Stimulated activated CD8-positive, alpha-beta memory T cell treated with anti-CD3 and anti-CD28 coated beads, Interleukin-12 subunit alpha, Interleukin-12 subunit beta, amount 100 ng/mL, for 4 hours (primary cell): ENCODE measurements around the gene ABCA1.
A peak's percentile ranks its signal among the peaks of the same experiment; 100 is the strongest.
"Not testable (repeated sequence)": the region's sequence is repeated elsewhere in the genome, so short reads cannot be mapped to it uniquely, and the experiment has no call there.

Source experiments
- DNase-seq: peaks from one replicate; pipeline ENCODE4 v3.0.0-alpha.2; 2020; ENCODE audit warnings: low read depth

Gene ABCA1, protein sequence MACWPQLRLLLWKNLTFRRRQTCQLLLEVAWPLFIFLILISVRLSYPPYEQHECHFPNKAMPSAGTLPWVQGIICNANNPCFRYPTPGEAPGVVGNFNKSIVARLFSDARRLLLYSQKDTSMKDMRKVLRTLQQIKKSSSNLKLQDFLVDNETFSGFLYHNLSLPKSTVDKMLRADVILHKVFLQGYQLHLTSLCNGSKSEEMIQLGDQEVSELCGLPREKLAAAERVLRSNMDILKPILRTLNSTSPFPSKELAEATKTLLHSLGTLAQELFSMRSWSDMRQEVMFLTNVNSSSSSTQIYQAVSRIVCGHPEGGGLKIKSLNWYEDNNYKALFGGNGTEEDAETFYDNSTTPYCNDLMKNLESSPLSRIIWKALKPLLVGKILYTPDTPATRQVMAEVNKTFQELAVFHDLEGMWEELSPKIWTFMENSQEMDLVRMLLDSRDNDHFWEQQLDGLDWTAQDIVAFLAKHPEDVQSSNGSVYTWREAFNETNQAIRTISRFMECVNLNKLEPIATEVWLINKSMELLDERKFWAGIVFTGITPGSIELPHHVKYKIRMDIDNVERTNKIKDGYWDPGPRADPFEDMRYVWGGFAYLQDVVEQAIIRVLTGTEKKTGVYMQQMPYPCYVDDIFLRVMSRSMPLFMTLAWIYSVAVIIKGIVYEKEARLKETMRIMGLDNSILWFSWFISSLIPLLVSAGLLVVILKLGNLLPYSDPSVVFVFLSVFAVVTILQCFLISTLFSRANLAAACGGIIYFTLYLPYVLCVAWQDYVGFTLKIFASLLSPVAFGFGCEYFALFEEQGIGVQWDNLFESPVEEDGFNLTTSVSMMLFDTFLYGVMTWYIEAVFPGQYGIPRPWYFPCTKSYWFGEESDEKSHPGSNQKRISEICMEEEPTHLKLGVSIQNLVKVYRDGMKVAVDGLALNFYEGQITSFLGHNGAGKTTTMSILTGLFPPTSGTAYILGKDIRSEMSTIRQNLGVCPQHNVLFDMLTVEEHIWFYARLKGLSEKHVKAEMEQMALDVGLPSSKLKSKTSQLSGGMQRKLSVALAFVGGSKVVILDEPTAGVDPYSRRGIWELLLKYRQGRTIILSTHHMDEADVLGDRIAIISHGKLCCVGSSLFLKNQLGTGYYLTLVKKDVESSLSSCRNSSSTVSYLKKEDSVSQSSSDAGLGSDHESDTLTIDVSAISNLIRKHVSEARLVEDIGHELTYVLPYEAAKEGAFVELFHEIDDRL (N-terminal part only)

GRCh38 chr9:104927912-104928740, at the start of gene ABCA1:
Gene ABCA1 (minus strand): TSS chr9:104928155. CDS start chr9:104903679, 24,476 bp downstream.
- peak; percentile 28 for DNase-seq

GRCh38 chr9:104977580-104977979, 49.6 kb upstream of the ABCA1 start:
- DNase-seq, result no peak

DNA sequence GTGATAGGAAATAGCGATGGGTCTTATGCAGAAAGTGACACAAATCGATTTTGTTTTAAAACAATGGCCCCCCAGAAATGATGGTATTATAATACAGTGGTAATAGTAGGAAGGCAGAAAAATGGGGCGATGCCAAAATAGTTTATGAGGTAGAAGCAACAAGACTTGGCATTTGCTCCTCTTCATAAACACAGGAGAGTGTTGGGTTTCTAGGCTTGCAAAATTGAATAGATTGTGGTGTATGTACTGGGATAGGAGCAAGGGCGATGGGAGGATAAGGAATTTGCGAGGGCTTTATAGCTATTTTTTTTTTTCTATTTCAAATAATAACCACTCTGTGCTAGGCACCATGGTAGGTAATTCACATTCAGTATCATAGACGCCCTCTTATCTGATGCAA, 49.2 kb upstream of the ABCA1 start:
- DNase-seq, result no peak

DNA sequence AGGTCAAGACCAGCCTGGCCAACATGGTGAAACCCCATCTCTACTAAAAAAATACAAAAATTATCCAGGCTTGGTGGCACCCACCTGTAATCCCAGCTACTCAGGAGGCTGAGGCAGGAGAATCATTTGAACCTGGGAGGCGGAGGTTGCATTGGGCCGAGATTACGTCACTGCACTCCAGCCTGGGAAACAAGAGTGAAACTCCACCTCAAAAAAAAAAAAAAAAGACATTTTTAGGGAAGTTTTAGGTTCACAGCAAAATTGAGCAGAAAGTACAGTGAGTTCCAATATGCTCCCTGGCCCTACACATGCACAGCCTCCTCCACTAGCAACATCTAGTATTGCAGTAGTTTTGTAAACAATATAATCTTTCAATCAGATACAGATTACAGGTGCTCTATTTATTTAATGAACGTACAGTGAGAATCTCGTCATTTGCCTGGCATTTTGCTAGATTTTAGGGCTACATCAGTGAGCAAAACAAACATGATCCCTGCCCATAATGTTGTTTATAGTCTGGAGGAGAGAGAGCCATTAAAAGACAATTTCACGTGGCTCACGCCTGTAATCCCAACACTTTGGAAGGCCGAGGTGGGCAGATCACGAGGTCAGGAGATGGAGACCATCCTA, 48.1 kb upstream of the ABCA1 start:
- not testable (repeated sequence) for DNase-seq

DNA sequence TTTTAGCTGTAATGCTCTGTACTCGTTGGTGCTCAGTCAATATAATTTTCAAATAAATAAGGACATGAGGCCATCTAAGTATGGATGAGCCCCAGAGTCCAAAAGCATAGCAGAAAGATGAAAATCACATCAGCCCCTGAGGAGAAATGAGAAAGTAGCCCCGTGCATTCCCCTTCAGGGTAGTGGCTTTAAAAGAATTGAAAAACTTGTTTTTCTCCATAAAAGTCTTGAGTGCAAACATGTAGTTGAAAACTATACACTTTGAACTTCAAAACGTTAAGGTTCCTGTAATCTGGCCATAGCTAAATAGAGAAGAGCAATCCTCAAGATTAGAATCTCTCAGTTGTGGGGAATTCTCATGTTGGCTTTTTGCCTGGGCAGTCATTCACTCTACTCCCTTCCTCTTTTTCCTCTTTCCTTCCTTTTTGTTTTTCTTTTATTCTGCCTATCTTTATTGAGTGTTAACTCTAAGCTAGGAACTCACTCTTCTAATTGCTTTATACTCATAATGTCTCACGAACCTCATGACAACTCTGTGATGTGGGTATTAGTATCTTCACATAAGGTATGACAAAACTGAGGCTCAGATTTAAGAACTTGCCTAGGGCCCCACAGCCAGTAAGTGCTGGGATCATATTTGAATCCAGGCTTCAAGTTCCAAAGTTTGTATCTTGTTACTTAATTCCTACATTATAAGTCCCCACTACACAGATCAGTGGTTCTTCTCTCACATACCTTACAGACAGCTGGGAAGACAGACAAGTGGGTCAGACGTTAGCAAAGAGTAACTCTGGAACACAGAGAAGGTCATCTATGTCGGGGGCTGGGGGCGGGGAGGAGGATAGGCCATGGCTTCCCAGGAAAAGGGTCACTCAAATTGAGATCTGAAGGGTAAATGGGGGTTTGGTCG, 46.4 kb upstream of the ABCA1 start:
- no peak for DNase-seq

- no peak for DNase-seq
These were observed 44.4 kb upstream of the ABCA1 start for GRCh38 chr9:104972242-104972866.

DNA sequence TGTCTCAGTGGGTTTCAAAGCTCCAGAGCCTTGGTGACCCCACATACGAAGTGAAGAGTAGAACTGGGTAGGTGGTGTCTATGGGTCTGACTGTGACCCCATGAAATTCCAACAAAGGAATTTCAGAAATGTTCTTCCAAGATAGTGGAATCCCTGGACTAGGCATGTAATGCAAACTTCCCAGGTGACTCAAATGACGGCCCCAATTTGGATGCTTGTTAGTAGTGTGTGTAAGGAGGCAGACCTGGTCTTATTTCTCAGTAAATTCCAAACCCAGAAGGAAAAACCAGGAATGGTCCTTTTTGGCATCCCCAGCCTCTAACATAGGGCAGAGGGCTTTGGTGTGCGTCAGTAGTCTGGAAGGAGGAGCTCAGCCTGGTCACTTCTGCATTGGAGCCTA, 43.6 kb upstream of the ABCA1 start:
- no peak for DNase-seq

GRCh38 chr9:104970271-104970987, 42.5 kb upstream of the ABCA1 start:
- DNase-seq, result no peak

- no peak for DNase-seq
These were observed 41.2 kb upstream of the ABCA1 start for GRCh38 chr9:104969116-104969515.

GRCh38 chr9:104968025-104968982, 40.3 kb upstream of the ABCA1 start:
- peak; percentile 76 for DNase-seq

GRCh38 chr9:104963076-104963475, 35.1 kb upstream of the ABCA1 start:
- no peak for DNase-seq

- no peak for DNase-seq
These were observed 33.9 kb upstream of the ABCA1 start for GRCh38 chr9:104961701-104962359.

DNA sequence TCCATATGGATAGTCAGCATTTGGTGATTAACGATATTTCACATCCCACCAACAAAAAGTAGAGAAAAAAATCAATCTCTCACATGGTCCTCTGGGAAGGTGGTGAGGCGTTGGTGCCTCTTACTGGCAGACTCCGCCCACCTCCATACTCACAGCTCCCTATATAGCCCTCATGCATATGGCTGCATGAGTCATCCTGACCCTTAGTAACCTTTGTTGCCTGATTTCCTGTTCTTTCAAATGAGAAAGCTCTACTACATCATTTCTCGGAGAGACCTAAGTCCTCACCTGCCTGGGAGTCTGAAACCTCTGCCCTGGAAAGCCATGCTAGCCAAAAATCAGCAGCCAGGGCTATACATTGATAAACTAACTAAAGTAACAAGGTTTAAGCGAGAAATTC, 33.3 kb upstream of the ABCA1 start:
- no peak for DNase-seq

- no peak for DNase-seq
These were observed 32.7 kb upstream of the ABCA1 start for GRCh38 chr9:104960662-104961061.

GRCh38 chr9:104958751-104959150, 30.8 kb upstream of the ABCA1 start:
- DNase-seq, result no peak

DNA sequence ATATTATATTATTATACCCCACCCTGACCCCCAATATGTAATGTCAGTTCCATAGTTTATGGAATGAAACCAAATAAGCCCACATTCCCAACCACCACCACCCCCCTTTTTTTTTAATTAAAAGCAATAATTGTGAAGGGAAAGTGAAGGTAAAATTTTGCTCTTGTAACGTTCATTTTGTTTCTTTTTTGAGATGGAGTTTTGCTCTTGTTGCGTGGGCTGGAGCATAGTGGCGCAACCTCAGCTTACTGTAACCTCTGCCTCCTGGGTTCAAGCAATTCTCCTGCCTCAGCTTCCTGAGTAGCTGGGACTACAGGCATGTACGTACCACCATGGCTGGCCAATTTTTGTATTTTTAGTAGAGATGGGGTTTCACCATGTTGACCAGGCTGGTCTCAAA, 30.1 kb upstream of the ABCA1 start:
- DNase-seq, result not testable (repeated sequence)

- DNase-seq, result no peak
These were observed 23.5 kb upstream of the ABCA1 start for GRCh38 chr9:104951487-104951886.
